NCI-H2196 (cell line): Measurements from ENCODE around the gene STRAP.

Source experiments
- DNase-seq: peaks from one replicate; lab custom pipeline; 2025; ENCODE audit not compliant: unreplicated experiment; lab: John Stamatoyannopoulos, UW

Gene STRAP

GRCh38 chr12:15882118-15882971 is at the start of gene STRAP:
Gene STRAP (plus strand): TSS chr12:15882387. CDS start chr12:15882708, 321 bp downstream.
- DNase-seq: peak; percentile 79

GRCh38 chr12:15834575-15834974 is 47.6 kb upstream of the STRAP start:
- DNase-seq: no peak

GRCh38 chr12:15837141-15837790 is 44.9 kb upstream of the STRAP start:
- no peak for DNase-seq

GRCh38 chr12:15839041-15839440 is 43.1 kb upstream of the STRAP start:
- no peak for DNase-seq

GRCh38 chr12:15839682-15840081 is 42.5 kb upstream of the STRAP start:
- DNase-seq: no peak

GRCh38 chr12:15842108-15842507 is 40.1 kb upstream of the STRAP start:
- DNase-seq: no peak

- DNase-seq: no peak
These were observed 35.3 kb upstream of the STRAP start for GRCh38 chr12:15846887-15847286.

GRCh38 chr12:15848606-15849005 is 33.6 kb upstream of the STRAP start:
- DNase-seq: no peak

- no peak for DNase-seq
These were observed 31.1 kb upstream of the STRAP start for GRCh38 chr12:15851045-15851620.

- no peak for DNase-seq
These were observed 30.3 kb upstream of the STRAP start for GRCh38 chr12:15851919-15852318.

GRCh38 chr12:15852383-15852782 is 29.8 kb upstream of the STRAP start:
- no peak for DNase-seq

GRCh38 chr12:15853877-15854276 is 28.3 kb upstream of the STRAP start:
- DNase-seq: no peak

GRCh38 chr12:15854916-15855315 is 27.3 kb upstream of the STRAP start:
- no peak for DNase-seq

GRCh38 chr12:15855646-15856045 is 26.5 kb upstream of the STRAP start:
- no peak for DNase-seq

- peak; percentile 39 for DNase-seq
These were observed 25.8 kb upstream of the STRAP start for GRCh38 chr12:15856097-15856982.

GRCh38 chr12:15858353-15858752 is 23.8 kb upstream of the STRAP start:
- DNase-seq: no peak

- DNase-seq: no peak
These were observed 23.1 kb upstream of the STRAP start for GRCh38 chr12:15859116-15859515.

GRCh38 chr12:15861404-15861803 is 20.8 kb upstream of the STRAP start:
- DNase-seq: no peak

GRCh38 chr12:15862840-15863239 is 19.3 kb upstream of the STRAP start:
- DNase-seq: no peak

- DNase-seq: no peak
These were observed 18.8 kb upstream of the STRAP start for GRCh38 chr12:15863372-15863771.

GRCh38 chr12:15863984-15864383 is 18.2 kb upstream of the STRAP start:
- no peak for DNase-seq
